GM21825 (cell line): ENCODE data around the gene SLC7A6OS.
A peak's percentile ranks its signal among the peaks of the same experiment; 100 is the strongest.

Experiments used
- ATAC-seq: cut with Tn5 transposase; IDR thresholded peaks from one replicate; pipeline ENCODE4 v1.9.1; 2021; ENCODE audit warnings: mild to moderate bottlenecking, moderate library complexity; ENCODE audit not compliant: unreplicated experiment

SLC7A6OS gene

DNA sequence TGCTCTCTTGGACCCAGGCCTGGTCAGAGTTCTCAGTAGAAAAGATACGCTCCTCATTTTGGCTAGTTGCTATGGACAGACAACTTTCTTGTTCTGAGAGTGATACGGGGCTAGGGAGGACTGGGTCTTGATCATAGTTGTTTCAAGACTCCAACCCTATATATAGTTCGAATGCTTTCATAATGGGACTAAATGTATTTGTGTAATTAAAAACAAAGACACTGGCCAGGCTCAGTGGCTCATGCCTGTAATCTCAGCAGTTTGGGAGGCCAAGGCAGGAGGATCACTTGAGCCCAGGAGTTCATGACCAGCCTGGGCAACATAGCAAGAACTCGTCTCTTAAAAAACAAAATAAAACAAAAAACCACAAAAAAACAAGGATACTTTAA, 28.7 kb downstream of the SLC7A6OS start:
- no peak for ATAC-seq

DNA sequence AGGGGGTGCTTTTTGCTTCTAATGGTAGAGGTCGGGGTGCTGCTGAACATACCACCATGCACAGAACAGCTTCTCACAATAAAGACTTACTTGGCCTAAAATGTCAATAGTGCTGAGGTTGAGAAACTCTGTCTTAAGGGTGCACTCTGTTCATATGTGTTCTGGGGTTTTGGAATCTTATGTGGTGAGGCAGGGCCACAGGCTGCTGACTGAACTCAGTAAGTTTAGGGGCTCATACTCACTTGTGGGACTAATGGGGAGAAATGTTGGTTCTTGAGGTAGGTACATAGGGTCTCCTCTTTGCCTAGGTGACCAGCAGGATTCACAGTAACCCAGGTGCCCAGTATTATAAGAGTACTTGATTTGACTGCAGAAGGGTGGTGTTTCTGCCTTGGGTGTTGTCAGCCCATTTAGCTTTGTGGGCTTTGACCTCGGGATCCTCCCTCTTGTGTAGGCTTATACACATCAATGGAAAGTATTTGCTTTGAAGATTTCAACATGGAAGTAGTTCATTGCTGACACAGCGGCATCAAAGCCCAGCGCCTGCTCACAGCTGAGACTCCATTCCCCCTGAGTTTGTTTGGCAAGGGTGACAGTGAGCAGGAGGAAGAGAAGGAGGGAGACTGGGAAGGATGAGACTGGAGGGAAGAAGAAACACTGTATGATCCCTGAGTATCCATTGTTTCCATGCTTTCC, 29.2 kb downstream of the SLC7A6OS start:
- no peak for ATAC-seq

DNA sequence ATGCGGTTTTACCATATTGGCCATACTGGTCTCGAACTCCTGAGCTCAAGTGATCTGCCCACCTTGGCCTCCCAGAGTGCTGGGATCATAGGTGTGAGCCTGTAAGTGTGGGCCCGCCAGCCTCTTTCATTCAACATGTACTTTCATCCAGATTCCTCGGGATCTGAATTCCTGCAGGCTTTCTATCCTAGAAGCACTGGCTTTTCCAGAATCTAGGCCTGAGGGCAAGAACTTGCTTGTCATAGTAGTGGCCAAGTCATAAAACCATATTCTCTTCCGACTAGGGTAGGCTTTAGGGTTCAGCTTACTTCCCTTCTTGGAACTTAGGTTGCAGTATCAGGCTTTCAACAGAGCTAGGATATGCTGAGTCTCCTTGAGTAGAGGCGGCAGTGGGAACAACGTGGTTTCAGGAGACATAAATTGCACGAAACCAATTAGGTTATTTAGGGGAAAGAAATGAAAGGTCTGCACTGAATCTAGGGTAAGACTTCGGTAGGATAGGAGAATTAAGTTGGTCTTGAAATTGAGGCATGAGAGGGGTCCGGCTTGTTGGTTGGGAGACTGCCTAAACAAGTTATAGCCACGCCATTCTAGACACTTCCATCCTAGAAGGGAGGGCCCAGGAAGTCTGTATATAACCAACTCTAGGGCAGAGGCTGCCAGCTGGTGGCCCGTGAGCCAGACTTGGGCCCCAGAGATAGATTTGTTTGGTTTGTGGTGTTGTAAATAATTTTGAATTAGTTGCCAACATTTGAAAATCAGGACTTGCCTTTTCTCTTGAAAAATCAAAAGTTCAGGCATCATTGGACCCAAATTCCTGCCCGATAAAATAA, 30.8 kb downstream of the SLC7A6OS start:
- ATAC-seq = no peak

DNA sequence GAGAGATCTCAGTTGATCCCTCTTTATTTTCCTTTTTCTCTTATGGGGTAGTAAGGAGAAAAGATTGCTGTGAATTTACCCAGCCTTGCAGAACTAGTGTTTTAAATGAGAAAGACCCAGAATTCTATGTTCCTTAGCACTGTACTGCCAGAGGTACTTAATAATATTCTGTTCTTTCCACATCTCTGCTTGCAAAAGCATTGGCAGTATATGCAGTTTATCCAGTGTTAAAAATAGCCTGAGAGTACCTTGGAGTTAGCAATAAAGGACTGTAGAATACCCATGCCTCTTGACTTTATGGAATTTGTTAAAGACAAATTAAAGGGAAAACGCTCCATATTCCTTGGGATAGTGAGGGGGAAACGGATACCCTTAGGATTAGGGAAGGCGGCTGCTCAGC, 34.5 kb downstream of the SLC7A6OS start:
- ATAC-seq = no peak

DNA sequence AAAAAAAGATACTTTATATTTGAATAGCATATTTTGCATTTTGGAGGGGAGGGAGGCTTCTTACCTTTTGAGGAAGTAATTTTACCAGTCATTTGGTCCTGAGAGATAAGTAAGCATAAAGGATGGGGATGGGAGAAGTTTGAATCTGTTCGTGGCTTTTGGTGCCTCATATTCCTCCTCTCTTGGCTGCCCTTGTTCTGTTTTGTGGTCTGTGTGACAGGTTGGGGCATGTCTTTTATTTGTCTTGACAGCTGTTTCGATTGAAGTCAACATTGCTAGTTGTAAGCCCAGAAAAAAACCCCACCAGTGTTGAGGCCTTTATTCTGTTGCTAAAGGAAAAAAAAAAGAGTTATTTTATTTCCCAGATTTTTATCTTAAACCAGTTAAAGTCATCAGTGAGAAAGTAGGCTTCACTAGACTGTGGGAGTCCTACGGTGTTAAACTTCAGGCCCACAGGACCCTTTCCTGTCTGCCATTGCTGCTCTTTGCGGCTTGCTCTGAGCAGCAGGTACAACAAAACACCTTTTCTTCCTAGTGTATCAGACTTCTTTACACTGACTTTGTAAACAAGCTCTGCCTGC, 35.0 kb downstream of the SLC7A6OS start:
- ATAC-seq = no peak

DNA sequence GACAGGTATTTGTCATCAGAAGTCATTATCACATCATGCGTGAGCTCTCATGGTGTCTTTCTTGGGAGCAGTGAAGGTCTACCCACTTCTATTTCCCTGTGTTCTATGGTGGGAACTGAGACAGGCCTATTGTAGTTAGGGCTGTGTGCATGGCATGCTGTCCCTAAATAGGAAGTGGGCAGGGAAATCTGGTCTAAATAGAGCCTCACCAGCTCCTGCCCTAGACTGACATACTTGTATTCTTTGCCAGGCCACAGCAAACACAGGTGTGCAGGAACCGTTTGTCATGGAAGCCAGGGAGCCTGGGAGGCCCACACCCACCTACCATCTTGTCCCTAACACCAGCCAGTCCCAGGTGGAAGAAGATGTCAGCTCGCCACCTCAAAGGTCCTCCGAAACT, 36.3 kb downstream of the SLC7A6OS start:
- ATAC-seq = no peak

DNA sequence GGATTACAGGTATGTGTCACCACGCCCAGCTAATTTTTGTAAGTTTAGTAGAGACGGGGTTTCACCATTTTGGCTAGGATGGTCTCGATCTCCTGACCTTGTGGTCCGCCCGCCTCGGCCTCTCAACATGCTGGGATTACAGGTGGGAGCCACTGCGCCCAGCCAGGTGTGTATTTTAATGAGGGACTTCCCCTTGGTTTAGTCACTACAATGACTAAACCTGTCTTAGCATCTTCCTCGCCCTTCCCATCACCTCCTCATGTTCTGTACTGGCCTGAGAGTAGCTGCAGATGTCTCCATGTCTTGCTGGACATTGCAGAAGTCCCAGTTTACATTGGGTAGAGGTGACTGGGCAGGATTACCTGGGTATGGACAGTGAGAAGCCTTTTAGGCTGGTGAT, 36.9 kb downstream of the SLC7A6OS start:
- no peak for ATAC-seq

DNA sequence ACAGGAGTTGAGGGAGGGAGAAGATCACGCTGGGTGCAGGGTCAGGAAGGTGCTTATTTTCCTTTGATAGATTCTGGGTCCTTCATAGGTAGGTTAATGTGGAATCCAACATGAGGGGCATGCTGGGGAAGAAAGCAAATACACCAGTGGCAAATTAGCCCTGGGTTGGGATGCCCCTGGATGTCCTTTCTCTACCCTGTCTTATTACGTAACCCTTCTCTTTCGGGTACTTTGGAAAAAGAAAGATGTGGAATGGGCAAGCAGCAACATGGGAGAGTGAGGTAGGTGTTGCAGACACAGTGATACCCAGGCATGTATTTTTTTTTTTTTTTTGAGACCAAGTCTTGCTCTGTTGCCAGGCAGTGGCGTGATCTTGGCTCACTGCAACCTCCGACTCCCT, 37.3 kb downstream of the SLC7A6OS start:
- ATAC-seq = no peak

DNA sequence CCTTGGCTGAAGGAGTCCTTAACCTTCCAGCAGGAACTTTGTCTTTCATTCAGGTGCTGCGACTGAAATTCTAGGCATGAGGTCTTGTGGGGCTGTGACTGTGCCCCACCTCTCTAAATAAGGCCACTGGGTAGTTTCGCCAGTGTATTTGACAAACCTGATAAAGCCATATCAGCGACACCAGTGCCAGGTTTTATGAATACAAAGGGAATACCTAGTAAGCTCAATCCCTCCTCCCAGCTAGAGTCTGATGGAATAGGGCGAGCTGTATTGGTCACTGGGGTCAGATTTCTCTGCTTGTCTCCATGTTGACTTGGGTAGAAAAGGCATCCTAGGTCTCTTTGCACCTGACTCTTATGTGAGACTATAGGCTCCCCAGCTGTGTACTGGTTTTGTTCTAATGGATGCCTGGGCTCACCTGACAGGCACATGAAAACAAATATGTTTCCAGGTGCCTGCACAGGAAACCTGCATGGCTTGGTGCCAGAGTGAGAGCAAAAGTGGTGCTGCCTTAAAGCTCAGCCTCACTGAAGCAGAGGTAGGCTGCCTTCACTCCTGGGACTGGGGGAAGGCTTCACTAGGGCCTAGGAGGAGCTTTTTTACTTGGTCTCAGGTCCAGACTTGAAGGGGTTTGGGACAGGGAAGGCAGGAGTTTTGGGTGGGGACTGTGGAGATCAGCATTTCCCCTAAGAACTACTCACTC, 38.1 kb downstream of the SLC7A6OS start:
- no peak for ATAC-seq

DNA sequence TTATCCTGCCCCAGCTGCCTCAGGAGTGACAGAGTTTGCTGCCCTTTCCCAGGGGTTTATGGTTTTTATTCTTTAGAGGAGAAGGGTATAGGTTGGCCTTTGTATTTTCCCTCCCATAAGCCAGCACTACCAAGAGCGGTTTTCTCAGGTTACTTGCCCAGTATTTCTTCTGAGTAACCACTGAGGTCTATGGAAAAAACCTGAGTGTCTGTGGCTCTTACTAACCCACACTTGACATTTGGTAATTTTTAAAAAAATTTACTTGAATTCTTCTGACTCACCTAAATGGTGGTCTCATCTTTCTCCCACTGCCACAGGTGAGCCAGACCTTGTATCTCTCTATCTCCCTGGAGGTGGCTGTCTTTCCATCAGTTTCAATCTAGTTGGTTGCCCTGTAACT, 40.4 kb downstream of the SLC7A6OS start:
- ATAC-seq = no peak

DNA sequence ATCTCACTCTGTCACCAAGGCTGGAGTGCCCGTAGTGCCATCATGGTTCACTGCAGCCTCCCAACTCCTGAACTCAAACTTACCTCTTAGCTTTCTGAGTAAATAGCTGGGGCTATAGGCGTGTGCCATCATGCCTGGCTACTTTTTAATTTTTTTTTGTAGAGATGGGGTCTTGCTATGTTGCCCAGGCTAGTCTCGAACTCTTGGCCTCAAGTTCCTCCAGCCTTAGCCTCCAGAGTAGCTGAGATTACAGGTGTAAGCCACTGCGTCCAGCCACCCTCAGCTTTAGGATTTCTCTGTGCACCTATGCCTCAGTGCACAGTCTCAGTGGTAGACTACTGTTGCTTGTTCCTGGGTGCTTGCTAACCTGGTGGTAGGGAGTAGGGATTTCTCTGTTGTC, 41.0 kb downstream of the SLC7A6OS start:
- no peak for ATAC-seq

DNA sequence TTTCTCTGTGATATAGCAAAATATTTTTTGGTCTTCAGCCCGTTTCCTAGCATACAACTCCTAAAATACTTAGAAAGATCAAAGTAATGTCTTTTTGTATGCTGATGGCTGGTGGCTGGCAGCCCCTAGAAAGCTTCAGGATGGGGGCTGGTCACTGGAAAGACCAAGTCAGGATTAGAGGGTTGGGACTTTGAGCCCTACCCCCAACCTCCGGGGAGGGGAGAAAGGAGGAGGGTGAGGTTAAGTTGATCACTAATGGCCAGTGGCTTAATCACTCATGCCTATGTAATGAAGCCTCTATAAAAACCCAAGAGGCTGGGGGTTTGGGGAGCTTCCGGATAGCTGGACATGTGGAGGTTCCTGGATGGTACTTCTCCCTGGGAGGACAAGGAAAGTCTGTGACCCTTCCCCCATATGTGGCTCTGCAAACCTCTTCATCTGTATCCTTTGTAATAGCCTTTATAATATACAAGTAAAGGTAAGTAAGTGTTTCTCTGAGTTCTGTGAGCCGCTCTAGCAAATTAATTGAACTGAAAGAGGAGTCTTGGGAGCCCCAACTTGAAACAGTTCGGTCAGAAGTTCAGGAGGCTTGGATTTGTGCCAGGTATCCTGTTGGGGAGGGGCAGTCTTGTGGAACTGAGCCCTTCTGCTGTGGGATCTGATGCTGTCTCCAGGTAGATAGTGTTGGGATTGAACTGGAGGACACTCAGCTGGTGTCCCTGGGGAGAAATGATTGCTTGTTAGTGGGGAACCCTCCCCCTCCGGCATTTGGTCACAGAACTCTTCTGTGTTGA, 42.9 kb downstream of the SLC7A6OS start:
- no peak for ATAC-seq

DNA sequence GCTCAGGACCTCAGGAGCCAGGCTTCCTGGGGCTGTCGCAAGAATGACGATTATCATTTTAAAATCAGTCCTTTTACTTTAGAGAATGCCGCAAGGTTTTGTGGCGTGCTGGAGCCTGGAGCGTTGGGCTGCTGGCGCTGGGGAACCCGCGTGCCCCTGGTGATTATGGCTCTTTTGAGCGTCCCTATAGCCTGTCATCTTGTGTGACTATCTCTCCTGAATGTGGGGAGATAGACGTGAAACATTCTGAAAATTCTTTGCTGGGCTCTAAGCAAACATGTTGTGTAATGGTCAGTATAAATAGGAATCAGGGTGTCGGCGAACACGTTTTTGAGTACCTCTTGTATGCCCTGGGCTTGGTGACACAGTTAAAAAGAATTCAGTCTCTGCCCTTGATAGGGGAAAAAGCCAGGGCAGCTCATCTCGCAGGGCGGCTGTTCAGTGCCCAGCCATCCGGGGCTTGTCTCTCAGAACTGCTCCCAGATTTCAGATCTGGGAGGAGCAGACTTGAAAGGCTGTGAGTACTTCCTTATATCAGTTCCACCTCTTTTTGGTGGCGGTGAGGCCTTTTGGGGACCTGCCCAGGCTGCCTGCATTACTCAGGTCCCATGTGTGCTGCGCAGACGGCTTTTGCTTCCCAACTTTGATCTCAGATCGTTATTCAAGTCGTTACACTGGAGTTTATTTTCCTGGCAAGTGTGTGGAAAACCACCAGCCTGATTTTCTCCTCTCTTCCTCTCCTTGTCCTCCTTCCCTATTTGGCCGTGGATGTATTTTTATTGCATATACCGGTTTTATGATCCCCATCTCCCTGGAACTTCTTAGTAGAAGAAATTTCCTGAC, 45.4 kb downstream of the SLC7A6OS start:
- ATAC-seq = peak; percentile 5

DNA sequence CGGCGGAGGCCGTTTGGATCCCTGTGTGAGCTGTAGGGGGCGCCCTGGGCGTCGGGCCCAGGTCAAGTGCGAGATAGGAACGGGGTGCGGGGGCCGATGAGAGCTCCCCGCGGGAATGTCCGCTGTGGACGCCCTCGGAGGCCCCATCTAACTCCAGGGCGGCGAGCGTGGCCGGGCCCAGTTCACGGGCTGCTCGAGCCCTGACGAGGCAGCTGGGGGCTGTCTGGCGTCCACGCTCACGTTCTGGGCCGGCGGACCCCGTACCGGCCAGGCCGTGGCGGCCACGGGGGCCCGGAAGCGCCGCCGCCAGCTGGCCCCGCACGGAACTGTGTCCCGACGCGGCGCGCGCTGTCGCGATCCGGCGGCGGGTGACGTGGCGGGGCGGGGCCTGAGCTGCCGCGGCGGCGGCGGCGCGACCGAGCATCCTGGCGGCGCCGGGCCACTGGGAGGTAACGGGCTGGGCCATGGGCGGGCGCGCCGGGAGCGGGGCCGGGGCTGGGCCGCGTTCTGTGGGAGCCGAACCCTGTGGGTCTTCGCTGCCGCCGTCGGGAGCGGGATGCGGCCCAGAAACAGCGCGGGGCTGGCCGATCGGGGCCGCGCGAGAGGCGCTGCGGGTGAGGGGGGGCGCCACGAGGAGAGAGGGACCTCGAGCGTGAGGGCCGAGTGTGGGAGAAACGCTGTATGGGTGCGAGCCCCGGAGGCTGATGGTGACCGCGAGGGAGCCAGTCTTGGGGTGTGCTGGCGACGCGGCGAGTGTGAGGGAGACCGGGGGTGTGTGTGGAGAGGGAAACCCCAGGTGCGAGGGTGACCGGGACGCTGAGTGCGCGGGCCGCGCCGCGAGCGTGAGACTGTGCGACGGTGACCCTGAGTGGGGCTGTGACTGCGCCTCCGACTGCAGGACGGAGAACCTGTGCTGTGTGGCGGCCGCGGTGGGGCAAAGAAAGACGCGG, 46.3 kb downstream of the SLC7A6OS start, which contains the start of gene SLC7A6:
Gene SLC7A6 (plus strand): TSS at position 399 of the 950 bp plus-strand sequence. CDS start 10,201 bp downstream, outside the sequence.
- peak; percentile 53 for ATAC-seq

DNA sequence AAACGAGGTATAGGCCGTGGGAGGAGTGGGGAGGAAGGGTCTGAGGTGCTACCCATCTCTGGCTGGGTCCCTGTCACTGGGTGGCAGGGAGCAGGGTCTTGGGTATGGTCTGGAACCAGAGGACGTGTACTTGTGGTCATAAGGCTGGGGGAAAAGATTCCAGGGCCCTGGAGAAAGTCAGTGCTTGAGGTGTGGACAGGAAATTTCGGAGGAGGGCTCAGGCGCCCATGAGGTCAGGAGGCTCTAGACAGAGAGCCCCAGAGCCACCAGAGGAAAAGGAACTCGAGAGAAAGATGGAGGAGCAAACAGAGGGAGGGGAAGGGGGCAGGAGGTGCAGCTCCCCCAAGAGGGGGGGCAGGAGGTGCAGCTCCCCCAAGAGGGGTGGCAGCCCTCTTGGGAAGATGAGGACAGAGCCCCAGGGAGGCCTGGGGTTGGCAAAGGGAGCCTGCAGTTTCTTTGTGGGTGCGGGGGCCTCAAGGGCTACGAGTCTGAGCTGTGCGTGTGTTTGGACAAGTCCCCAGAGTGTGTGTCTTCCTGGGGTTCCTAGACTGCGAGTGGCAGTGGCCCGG, 47.1 kb downstream of the SLC7A6OS start:
- no peak for ATAC-seq

DNA sequence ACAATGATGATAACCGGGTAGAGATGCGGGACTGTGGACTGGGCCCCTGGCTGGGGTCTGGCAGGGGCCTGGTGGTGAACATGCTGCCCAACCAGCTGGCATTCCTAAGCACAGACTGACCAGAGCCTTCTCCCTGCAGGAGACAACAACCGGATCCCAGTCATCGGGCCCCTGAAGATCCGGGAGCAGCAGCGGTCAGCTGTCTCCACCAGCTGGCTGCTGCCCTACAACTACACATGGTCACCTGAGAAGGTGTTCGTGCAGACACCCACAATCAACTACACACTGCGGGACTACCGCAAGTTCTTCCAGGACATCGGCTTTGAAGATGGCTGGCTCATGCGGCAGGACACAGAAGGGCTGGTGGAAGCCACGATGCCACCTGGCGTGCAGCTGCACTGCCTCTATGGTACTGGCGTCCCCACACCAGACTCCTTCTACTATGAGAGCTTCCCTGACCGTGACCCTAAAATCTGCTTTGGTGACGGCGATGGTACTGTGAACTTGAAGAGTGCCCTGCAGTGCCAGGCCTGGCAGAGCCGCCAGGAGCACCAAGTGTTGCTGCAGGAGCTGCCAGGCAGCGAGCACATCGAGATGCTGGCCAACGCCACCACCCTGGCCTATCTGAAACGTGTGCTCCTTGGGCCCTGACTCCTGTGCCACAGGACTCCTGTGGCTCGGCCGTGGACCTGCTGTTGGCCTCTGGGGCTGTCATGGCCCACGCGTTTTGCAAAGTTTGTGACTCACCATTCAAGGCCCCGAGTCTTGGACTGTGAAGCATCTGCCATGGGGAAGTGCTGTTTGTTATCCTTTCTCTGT, 51.5 kb downstream of the SLC7A6OS start:
- ATAC-seq = no peak
